Left lung (tissue), 10 donors: ENCODE results near the gene STAC. TPM values are rescaled to one million over a fixed set of nuclear protein-coding genes. Genes with fewer than 3 reads are reported as not detected.

Experiments
- ATAC-seq: fragments of 200-7000 bp; cut with Tn5 transposase; one replicate; pipeline ENCODE4 v1.9.1; 2020; ENCODE audit warnings: moderate library complexity
- DNase-seq, 4 donors: peaks; one replicate each; pipeline ENCODE4 v3.0.0-alpha.2; 2013 to 2020
- H3K27ac ChIP-seq, 2 donors: fragments of 200-600 bp; sonication (generic) in 1 of 2; one replicate each; pipeline versions ENCODE4 v1.5.0 to v1.8.0; 2020 to 2021
- H3K27me3 ChIP-seq, 2 donors: fragments of 200-600 bp; sonication (generic) in 1 of 2; one replicate each; pipeline versions ENCODE4 v1.5.0 to v1.8.0; 2020 to 2021
- H3K36me3 ChIP-seq, 2 donors: fragments of 200-600 bp; sonication (generic) in 1 of 2; one replicate each; pipeline versions ENCODE4 v1.5.0 to v1.8.0; 2020 to 2021
- H3K4me1 ChIP-seq, 2 donors: fragments of 200-600 bp; one replicate each; pipeline ENCODE4 v1.8.0; 2021
- H3K4me3 ChIP-seq, 2 donors: fragments of 200-600 bp; sonication (generic) in 1 of 2; one replicate each; pipeline versions ENCODE4 v1.5.0 to v1.8.0; 2020 to 2021; ENCODE audit warnings: mild to moderate bottlenecking in 1 of 2
- H3K9me3 ChIP-seq, 2 donors: fragments of 200-600 bp; sonication (generic) in 1 of 2; one replicate each; pipeline versions ENCODE4 v1.5.0 to v1.8.0; 2020 to 2021
- CTCF ChIP-seq, 2 donors: fragments of 200-600 bp; sonication (generic) in 1 of 2; IDR thresholded peaks; one replicate each; pipeline versions ENCODE4 v1.5.0 to v1.8.0; 2021; ENCODE audit warnings: antibody characterized with exemption in 2 of 2
- intact Hi-C, 2 donors: fragments of 100-400 bp; cut with DNase I; formaldehyde crosslinking; loops; one replicate each; pipeline versions ENCODE4 v1.11.2 to v1.14.2; 2022
- polyA plus RNA-seq, 6 donors: library from polyadenylated mRNA; unstranded; fragments of 120-200 nt; gene quantifications; one replicate each; pipeline ENCODE4 v1.2.1, GENCODE V29; 2013; ENCODE audit not compliant: insufficient read length in 6 of 6
- total RNA-seq, 2 donors: library from RNA; stranded (reverse); fragmentation: NEBNext Ultra II Directional; extraction: Animal tissue kit (Norgen Biotek cat#: 25700); gene quantifications; one replicate each; pipeline ENCODE4 v1.2.1, GENCODE V29; 2021
- donor health status: DM: no; HTN: yes; CAD: no.
- donor health status: DM: no; HTN: no; CAD: no.

The STAC gene
- total and polyA plus RNA-seq, 8 donors, result 0.53 to 16.7 (median 1.2) TPM

GRCh38 chr3:36405190-36405589 is 24.9 kb downstream of the STAC start:
- H3K9me3 ChIP-seq, result no peaks in the 10 kb centered on the region
- no peaks in the 10 kb centered on the region for H3K36me3 ChIP-seq
- no peak for TF ChIP-seq CTCF (IDR thresholded peaks at IDR 0.05)
- no peak overlapping the region for H3K4me3 ChIP-seq
- intact Hi-C loops, result no loop called here
- DNase-seq (no peak), ATAC-seq (no peak)
- H3K27me3 ChIP-seq, result no peaks in the 10 kb centered on the region
- no peaks in the 10 kb centered on the region for H3K4me1 ChIP-seq
- H3K27ac ChIP-seq, result no peak overlapping the region

GRCh38 chr3:36408146-36408545 is 27.8 kb downstream of the STAC start:
- H3K4me3 ChIP-seq, result no peak overlapping the region
- intact Hi-C loops, result no loop called here
- TF ChIP-seq CTCF (IDR thresholded peaks at IDR 0.05), result no peak
- H3K27me3 ChIP-seq, result no peaks in the 10 kb centered on the region
- H3K9me3 ChIP-seq, result no peaks in the 10 kb centered on the region
- DNase-seq (peak in 1 of 4 donors; percentile 3), ATAC-seq (no peak)
- no peaks in the 10 kb centered on the region for H3K4me1 ChIP-seq
- H3K27ac ChIP-seq, result no peak overlapping the region
- H3K36me3 ChIP-seq, result no peaks in the 10 kb centered on the region

GRCh38 chr3:36409862-36410261 is 29.6 kb downstream of the STAC start:
- no peak overlapping the region for H3K4me3 ChIP-seq
- H3K9me3 ChIP-seq, result peaks cover 0 to 2% of the 10 kb centered on the region in 2 donors
- H3K36me3 ChIP-seq, result no peaks in the 10 kb centered on the region
- H3K27me3 ChIP-seq, result no peaks in the 10 kb centered on the region
- TF ChIP-seq CTCF (IDR thresholded peaks at IDR 0.05), result no peak
- ATAC-seq, result no peak
- DNase-seq, result no peak
- H3K27ac ChIP-seq, result no peak overlapping the region
- no peaks in the 10 kb centered on the region for H3K4me1 ChIP-seq
- intact Hi-C loops, result no loop called here

- H3K36me3 ChIP-seq, result no peaks in the 10 kb centered on the region
- H3K27me3 ChIP-seq, result no peaks in the 10 kb centered on the region
- no peak overlapping the region for H3K4me3 ChIP-seq
- intact Hi-C loops, result no loop called here
- TF ChIP-seq CTCF (IDR thresholded peaks at IDR 0.05), result no peak
- H3K9me3 ChIP-seq, result peaks cover 0 to 13% of the 10 kb centered on the region in 2 donors
- no peaks in the 10 kb centered on the region for H3K4me1 ChIP-seq
- ATAC-seq (no peak), DNase-seq (no peak)
- no peak overlapping the region for H3K27ac ChIP-seq
Measured at GRCh38 chr3:36411587-36411986, 31.3 kb downstream of the STAC start.

DNA sequence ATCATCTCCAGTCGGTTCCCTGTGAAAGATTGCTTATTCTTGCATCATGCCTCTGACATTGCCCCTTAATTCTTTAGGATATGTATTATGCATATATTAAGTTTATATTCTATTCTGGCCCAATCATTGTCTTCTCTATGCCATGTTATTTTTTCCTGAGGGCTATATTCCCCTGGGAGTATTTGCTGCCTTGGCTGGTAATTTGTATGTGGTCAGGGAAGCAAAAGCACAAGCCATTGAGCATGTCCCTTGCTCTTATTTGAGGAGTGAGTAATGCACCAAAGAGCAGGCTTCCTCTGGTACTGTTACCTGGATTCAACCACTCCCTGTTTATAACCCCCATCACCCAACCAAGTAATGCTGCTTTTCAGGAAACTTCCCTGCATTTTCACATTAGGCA is 36.3 kb downstream of the STAC start:
- peaks cover 0 to 13% of the 10 kb centered on the region in 2 donors for H3K9me3 ChIP-seq
- TF ChIP-seq CTCF (IDR thresholded peaks at IDR 0.05), result no peak

More for the DNA sequence above, 36.3 kb downstream of the STAC start:
- ATAC-seq (peak; percentile 72), DNase-seq (no peak)
- Histone ChIP-seq H3K27ac (no peak overlapping the region), H3K36me3 (no peaks in the 10 kb centered on the region), H3K27me3 (no peaks in the 10 kb centered on the region), H3K4me1 (no peaks in the 10 kb centered on the region), H3K4me3 (no peak overlapping the region)
- intact Hi-C loops, result no loop called here
